A549 (cell line): ENCODE results near the gene NOS1AP. TPM values are rescaled to one million over a fixed set of nuclear protein-coding genes. Genes with fewer than 3 reads are reported as not detected.

Source experiments
- ATAC-seq, 2 experiments: fragments of 200-7000 bp in 1 of 2; fragments of >200 bp in 1 of 2; cut with Nextera tagmentation in 1 of 2; cut with Tn5 transposase in 1 of 2; 3 replicates each; pipeline versions ENCODE4 v1.8.0 to v1.9.1; 2018 to 2020; ENCODE audit warnings: mild to moderate bottlenecking in 1 of 2, moderate library complexity in 1 of 2
- CTCF ChIA-PET: fragments of 300-600 bp; sonication (Branson Sonifier 250); formaldehyde crosslinking; extraction: SDS; loops from one replicate; lab custom pipeline; 2021; ENCODE audit warnings: antibody characterized with exemption, inconsistent platforms; lab: Yijun Ruan, JAX
- POLR2A ChIA-PET: fragments of 350-600 bp; formaldehyde crosslinking; extraction: SDS; loops from one replicate; lab custom pipeline; 2021; ENCODE audit warnings: antibody characterized with exemption, inconsistent platforms; lab: Yijun Ruan, JAX
- DNase-seq, 2 experiments: peaks; one replicate each; pipeline versions ENCODE4 v3.0.0 to v3.0.0-alpha.2; 2011 to 2016; ENCODE audit warnings: low read depth in 1 of 2, low spot score in 1 of 2
- FAIRE-seq: peaks from 2 replicates; lab custom pipeline; 2011; peaks lifted over from hg19 to GRCh38; lab: Jason Lieb, UNC
- H3K27ac ChIP-seq, 2 experiments: fragments of >200 bp; sonication (Bioruptor Twin); formaldehyde crosslinking; 3 replicates each; pipeline ENCODE4 v1.5.1; 2016 to 2017
- H3K4me1 ChIP-seq: fragments of >200 bp; sonication (Bioruptor Twin); formaldehyde crosslinking; 3 replicates; pipeline ENCODE4 v1.6.1; 2016
- H3K4me2 ChIP-seq: fragments of >200 bp; sonication (Bioruptor Twin); formaldehyde crosslinking; 3 replicates; pipeline ENCODE4 v1.6.1; 2016
- H3K4me3 ChIP-seq: fragments of >200 bp; sonication (Bioruptor Twin); formaldehyde crosslinking; 3 replicates; pipeline ENCODE4 v1.5.1; 2016
- H3K9me3 ChIP-seq: fragments of >200 bp; sonication (Bioruptor Twin); formaldehyde crosslinking; 3 replicates; pipeline ENCODE4 v1.6.1; 2016
- CTCF ChIP-seq: fragments of >200 bp; sonication (Bioruptor Twin); formaldehyde crosslinking; IDR thresholded peaks from 3 replicates; pipeline ENCODE4 v1.5.1; 2016
- E2F6 ChIP-seq: IDR thresholded peaks from 2 replicates; pipeline ENCODE4 v1.6.1; 2012; ENCODE audit warnings: low read depth, borderline replicate concordance
- EHF ChIP-seq: fragments of 250-450 bp; sonication (Bioruptor Pico); IDR thresholded peaks from 2 replicates; pipeline ENCODE4 v1.5.0; 2020; ENCODE audit warnings: mild to moderate bottlenecking
- EP300 ChIP-seq, 2 experiments: fragments of >200 bp; sonication (Bioruptor Twin); formaldehyde crosslinking; IDR thresholded peaks; 2 replicates in 1 of 2; 3 replicates in 1 of 2; pipeline ENCODE4 v1.6.1; 2016 to 2017
- ESRRA ChIP-seq: fragments of 150-350 bp; IDR thresholded peaks from 2 replicates; pipeline ENCODE4 v1.6.1; 2014; ENCODE audit warnings: mild to moderate bottlenecking, low read length, borderline replicate concordance
- FOSL2 ChIP-seq, 2 experiments: fragments of 450-650 bp in 1 of 2; fragments of >200 bp in 1 of 2; sonication (Bioruptor Twin) in 1 of 2; formaldehyde crosslinking; IDR thresholded peaks; 2 replicates each; pipeline versions ENCODE4 v1.5.0 to v1.6.1; 2016 to 2020; ENCODE audit warnings: mild to moderate bottlenecking in 1 of 2, moderate library complexity in 1 of 2
- FOXS1 ChIP-seq: fragments of 250-450 bp; sonication (Bioruptor Pico); IDR thresholded peaks from 2 replicates; pipeline ENCODE4 v1.5.0; 2020; ENCODE audit warnings: mild to moderate bottlenecking, moderate library complexity
- GATA3 ChIP-seq: IDR thresholded peaks from 2 replicates; pipeline ENCODE4 v1.6.1; 2012; ENCODE audit warnings: borderline replicate concordance
- HOXB5 ChIP-seq: fragments of 250-450 bp; sonication (Bioruptor Pico); IDR thresholded peaks from 2 replicates; pipeline ENCODE4 v1.5.0; 2020; ENCODE audit warnings: mild to moderate bottlenecking, moderate library complexity
- JUNB ChIP-seq: fragments of >200 bp; sonication (Bioruptor Twin); formaldehyde crosslinking; IDR thresholded peaks from 2 replicates; pipeline ENCODE4 v1.6.1; 2016
- MAFK ChIP-seq: fragments of 450-650 bp; IDR thresholded peaks from 2 replicates; pipeline ENCODE4 v1.6.1; 2014; ENCODE audit not compliant: partially characterized antibody
- MAX ChIP-seq: IDR thresholded peaks from 2 replicates; pipeline ENCODE4 v1.6.1; 2012
- MAZ ChIP-seq: fragments of 150-350 bp; IDR thresholded peaks from 2 replicates; pipeline ENCODE4 v1.6.1; 2014; ENCODE audit warnings: antibody characterized with exemption, low read depth, low read length, borderline replicate concordance
- MYC ChIP-seq: IDR thresholded peaks from 2 replicates; pipeline ENCODE4 v1.6.1; 2012; ENCODE audit warnings: mild to moderate bottlenecking, inconsistent platforms, low read length, improper control_type of control experiment, borderline replicate concordance
- NR3C1 ChIP-seq: fragments of >200 bp; sonication (Bioruptor Twin); formaldehyde crosslinking; IDR thresholded peaks from 3 replicates; pipeline ENCODE4 v1.6.1; 2017
- PHF8 ChIP-seq: fragments of 200-600 bp; sonication (generic); IDR thresholded peaks from 2 replicates; pipeline ENCODE4 v1.6.1; 2016; ENCODE audit warnings: low read depth, mild to moderate bottlenecking, antibody characterized with exemption, moderate library complexity, borderline replicate concordance
- POLR2A ChIP-seq: IDR thresholded peaks from 2 replicates; pipeline ENCODE4 v1.6.1; 2012; ENCODE audit warnings: mild to moderate bottlenecking, low read length
- POLR2AphosphoS2 ChIP-seq: conservative IDR thresholded peaks from 2 replicates; pipeline ENCODE4 v1.6.1; 2012; ENCODE audit warnings: low read length, improper control_type of control experiment, inconsistent platforms
- RARB ChIP-seq: fragments of 250-450 bp; sonication (Bioruptor Pico); IDR thresholded peaks from 2 replicates; pipeline ENCODE4 v1.8.0; 2021; ENCODE audit warnings: mild to moderate bottlenecking, moderate library complexity
- RFX5 ChIP-seq: fragments of 450-650 bp; IDR thresholded peaks from 2 replicates; pipeline ENCODE4 v1.7.1; 2014; ENCODE audit warnings: antibody characterized with exemption, mild to moderate bottlenecking, moderate library complexity
- USF2 ChIP-seq: fragments of 450-650 bp; IDR thresholded peaks from 2 replicates; pipeline ENCODE4 v1.6.1; 2014; ENCODE audit warnings: antibody characterized with exemption
- ZC3H11A ChIP-seq: fragments of 450-650 bp; IDR thresholded peaks from 2 replicates; pipeline ENCODE4 v1.6.1; 2014; ENCODE audit warnings: antibody characterized with exemption, mild to moderate bottlenecking
- ZNF302 ChIP-seq: fragments of 250-450 bp; sonication (Bioruptor Pico); IDR thresholded peaks from 2 replicates; pipeline ENCODE4 v1.9.0; 2021; ENCODE audit warnings: inconsistent platforms, mild to moderate bottlenecking, moderate library complexity
- WGBS: methylation state at CpG from one replicate; pipeline ENCODE4 v1.1.6; 2017; ENCODE audit errors: missing lambda C conversion rate; 5-methylcytosine and 5-hydroxymethylcytosine counted together
- polyA plus RNA-seq, 4 experiments: library from polyadenylated mRNA; depleted of rRNA in 3 of 4; stranded (reverse); fragments of >200 nt; fragmentation: RNase III in 1 of 4; extraction: RNeasy Plus Mini Kit Qiagen cat#74134 plus additional on column Dnase treatment in 1 of 4; gene quantifications; 2 replicates in 3 of 4; 3 replicates in 1 of 4; pipeline ENCODE4 v1.2.3, GENCODE V29; 2011 to 2017
- TF ChIP-seq, protein P1 (sequence below): fragments of >200 bp; sonication (Bioruptor Twin); formaldehyde crosslinking; IDR thresholded peaks from 3 replicates; pipeline ENCODE4 v1.6.1; 2016
- TF ChIP-seq, protein P2 (sequence below): fragments of 250-450 bp; sonication (Bioruptor Pico); IDR thresholded peaks from 2 replicates; pipeline ENCODE4 v1.5.0; 2021; ENCODE audit warnings: mild to moderate bottlenecking, moderate library complexity, borderline replicate concordance

The NOS1AP gene
- polyA plus RNA-seq, 2 of the 4 experiments (the other 2 are of a cell fraction): 0.17 to 0.25 TPM

DNA sequence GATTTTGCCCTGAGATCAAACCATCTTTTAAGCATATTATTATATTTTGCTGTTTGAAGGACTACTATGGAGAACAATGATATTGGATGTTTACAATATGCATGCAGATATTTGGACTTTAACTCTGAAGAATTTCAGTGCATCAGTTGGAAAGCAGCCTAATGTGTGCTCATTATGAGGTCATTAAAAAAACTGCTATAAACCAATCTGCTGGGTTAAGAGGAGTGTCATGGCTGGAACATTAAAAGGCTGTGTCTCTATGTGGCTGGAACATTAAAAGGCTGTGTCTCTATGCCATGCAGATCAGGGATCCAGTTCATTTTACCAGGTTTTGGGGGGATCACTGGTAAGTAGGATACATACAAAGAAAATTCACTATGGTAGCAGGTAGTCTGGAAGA, 229.5 kb downstream of the NOS1AP start:
- no peak for DNase-seq
- CTCF ChIA-PET: interaction anchor here (0.8 kb wide), 1 partner anchor 312 kb away, joined by 3 read pairs; no protein-coding TSS in a partner anchor
- H3K4me3 ChIP-seq: no peak overlapping the region

GRCh38 chr1:162300057-162300917, 230.8 kb downstream of the NOS1AP start:
- WGBS: 19% methylated on average over 8 of the region's 8 CpGs
- CTCF ChIA-PET: interaction anchor here (0.8 kb wide), 1 partner anchor 237 kb away, joined by 3 read pairs; no protein-coding TSS in a partner anchor
- DNase-seq: no peak
- no peak for FAIRE-seq
- TF ChIP-seq HOXB5: no peak
- no peak for TF ChIP-seq MAZ
- TF ChIP-seq MAFK: no peak
- TF ChIP-seq ZC3H11A: no peak
- TF ChIP-seq NR3C1: no peak
- TF ChIP-seq EP300 (IDR thresholded peaks at IDR 0.05): no peak
- TF ChIP-seq GATA3: no peak
- no peak for TF ChIP-seq ESRRA
- no peak for TF ChIP-seq FOXS1
- TF ChIP-seq MAX: no peak
- TF ChIP-seq CTCF: no peak
- no peak for TF ChIP-seq POLR2A
- no peak for TF ChIP-seq ZNF302 (CRISPR knock-in tag)
- TF ChIP-seq USF2: no peak
- no peak for TF ChIP-seq POLR2AphosphoS2
- no peak for TF ChIP-seq EHF (CRISPR knock-in tag)
- no peak for TF ChIP-seq PHF8
- TF ChIP-seq, all 56 proteins: peak for 0
- Histone ChIP-seq H3K4me1 (no peaks in the 10 kb centered on the region), H3K4me2 (no peak overlapping the region), H3K4me3 (no peak overlapping the region), H3K9me3 (no peaks in the 10 kb centered on the region), H3K27ac (no peak overlapping the region)
- POLR2A ChIA-PET: no interaction called here
- no peak for ATAC-seq

More for the DNA sequence above, 229.5 kb downstream of the NOS1AP start:
- POLR2A ChIA-PET: no interaction called here
- ATAC-seq (no peak), FAIRE-seq (no peak)
- no peak overlapping the region for H3K27ac ChIP-seq
- no peak overlapping the region for H3K4me2 ChIP-seq
- no peaks in the 10 kb centered on the region for H3K4me1 ChIP-seq
- no peaks in the 10 kb centered on the region for H3K9me3 ChIP-seq
- TF ChIP-seq PHF8: no peak
- TF ChIP-seq EP300 (IDR thresholded peaks at IDR 0.05): no peak
- no peak for TF ChIP-seq E2F6
- TF ChIP-seq JUNB: no peak
- no peak for TF ChIP-seq GATA3
- TF ChIP-seq NR3C1: no peak
- TF ChIP-seq, all 56 proteins: peak for 0

- H3K4me3 ChIP-seq: no peak overlapping the region
- no peak for FAIRE-seq
- no peak overlapping the region for H3K4me2 ChIP-seq
- no peak for DNase-seq
- H3K9me3 ChIP-seq: no peaks in the 10 kb centered on the region
- ChIA-PET POLR2A (no interaction called here), CTCF (no interaction called here)
- WGBS: 58% methylated on average over 4 of the region's 4 CpGs
- ATAC-seq: no peak
- H3K4me1 ChIP-seq: no peaks in the 10 kb centered on the region
- no peak overlapping the region for H3K27ac ChIP-seq
- no peak for TF ChIP-seq CTCF
- no peak for TF ChIP-seq EHF (CRISPR knock-in tag)
- TF ChIP-seq, protein P1, sequence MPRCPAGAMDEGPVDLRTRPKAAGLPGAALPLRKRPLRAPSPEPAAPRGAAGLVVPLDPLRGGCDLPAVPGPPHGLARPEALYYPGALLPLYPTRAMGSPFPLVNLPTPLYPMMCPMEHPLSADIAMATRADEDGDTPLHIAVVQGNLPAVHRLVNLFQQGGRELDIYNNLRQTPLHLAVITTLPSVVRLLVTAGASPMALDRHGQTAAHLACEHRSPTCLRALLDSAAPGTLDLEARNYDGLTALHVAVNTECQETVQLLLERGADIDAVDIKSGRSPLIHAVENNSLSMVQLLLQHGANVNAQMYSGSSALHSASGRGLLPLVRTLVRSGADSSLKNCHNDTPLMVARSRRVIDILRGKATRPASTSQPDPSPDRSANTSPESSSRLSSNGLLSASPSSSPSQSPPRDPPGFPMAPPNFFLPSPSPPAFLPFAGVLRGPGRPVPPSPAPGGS: no peak
- TF ChIP-seq, protein P2, sequence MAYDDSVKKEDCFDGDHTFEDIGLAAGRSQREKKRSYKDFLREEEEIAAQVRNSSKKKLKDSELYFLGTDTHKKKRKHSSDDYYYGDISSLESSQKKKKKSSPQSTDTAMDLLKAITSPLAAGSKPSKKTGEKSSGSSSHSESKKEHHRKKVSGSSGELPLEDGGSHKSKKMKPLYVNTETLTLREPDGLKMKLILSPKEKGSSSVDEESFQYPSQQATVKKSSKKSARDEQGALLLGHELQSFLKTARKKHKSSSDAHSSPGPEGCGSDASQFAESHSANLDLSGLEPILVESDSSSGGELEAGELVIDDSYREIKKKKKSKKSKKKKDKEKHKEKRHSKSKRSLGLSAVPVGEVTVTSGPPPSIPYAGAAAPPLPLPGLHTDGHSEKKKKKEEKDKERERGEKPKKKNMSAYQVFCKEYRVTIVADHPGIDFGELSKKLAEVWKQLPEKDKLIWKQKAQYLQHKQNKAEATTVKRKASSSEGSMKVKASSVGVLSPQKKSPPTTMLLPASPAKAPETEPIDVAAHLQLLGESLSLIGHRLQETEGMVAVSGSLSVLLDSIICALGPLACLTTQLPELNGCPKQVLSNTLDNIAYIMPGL (CRISPR knock-in tag): no peak
- TF ChIP-seq RFX5: no peak
- no peak for TF ChIP-seq FOSL2 (IDR thresholded peaks at IDR 0.05)
- no peak for TF ChIP-seq FOSL2 (CRISPR knock-in tag; IDR thresholded peaks at IDR 0.05)
- no peak for TF ChIP-seq RARB (CRISPR knock-in tag)
- no peak for TF ChIP-seq MYC
- TF ChIP-seq ZC3H11A: no peak
These were observed 232.2 kb downstream of the NOS1AP start for GRCh38 chr1:162301696-162302095.
